H4 (cell line): ENCODE results near the gene MRPL19. TPM values are rescaled to one million over a fixed set of nuclear protein-coding genes. Genes with fewer than 3 reads are reported as not detected.
A peak's percentile ranks its signal among the peaks of the same experiment; 100 is the strongest.

Experiments used
- DNase-seq: peaks from one replicate; pipeline ENCODE4 v3.0.0-alpha.2; 2015; ENCODE audit warnings: low spot score
- total RNA-seq: library from RNA; depleted of rRNA; stranded (reverse); fragments of >200 nt; shearing (Covaris generic); gene quantifications from 2 replicates; pipeline ENCODE4 v1.2.3, GENCODE V29; 2014

The MRPL19 gene
- total RNA-seq, 1 experiment from 2014 or later: 67.9 TPM

- no peak for DNase-seq
Measured at GRCh38 chr2:75616406-75616805, 30.2 kb upstream of the MRPL19 start.

GRCh38 chr2:75616933-75617332 is 29.6 kb upstream of the MRPL19 start:
- DNase-seq: no peak

- DNase-seq: no peak
Measured at GRCh38 chr2:75619956-75620740, 26.4 kb upstream of the MRPL19 start.

- DNase-seq: no peak
Measured at GRCh38 chr2:75621228-75621627, 25.4 kb upstream of the MRPL19 start.

GRCh38 chr2:75622500-75622899 is 24.1 kb upstream of the MRPL19 start:
- no peak for DNase-seq

- no peak for DNase-seq
Measured at GRCh38 chr2:75622929-75623328, 23.7 kb upstream of the MRPL19 start.

GRCh38 chr2:75627902-75628504 is 18.6 kb upstream of the MRPL19 start:
- peak; percentile 80 for DNase-seq

GRCh38 chr2:75632091-75632701 is 14.4 kb upstream of the MRPL19 start:
- no peak for DNase-seq

GRCh38 chr2:75632813-75633212 is 13.8 kb upstream of the MRPL19 start:
- no peak for DNase-seq

GRCh38 chr2:75633620-75634019 is 13.0 kb upstream of the MRPL19 start:
- DNase-seq: no peak

- no peak for DNase-seq
Measured at GRCh38 chr2:75634945-75635344, 11.6 kb upstream of the MRPL19 start.

GRCh38 chr2:75637568-75637967 is 9.0 kb upstream of the MRPL19 start:
- no peak for DNase-seq

- peak; percentile 60 for DNase-seq
Measured at GRCh38 chr2:75640621-75641121, 5.9 kb upstream of the MRPL19 start.

GRCh38 chr2:75641587-75641986 is 5.0 kb upstream of the MRPL19 start:
- DNase-seq: no peak

- DNase-seq: no peak
Measured at GRCh38 chr2:75643980-75644379, 2.6 kb upstream of the MRPL19 start.

- DNase-seq: no peak
Measured at GRCh38 chr2:75645643-75646042, 940 bp upstream of the MRPL19 start.

GRCh38 chr2:75646090-75646582 is 447 bp upstream of the MRPL19 start:
- no peak for DNase-seq

- DNase-seq: no peak
Measured at GRCh38 chr2:75647771-75648170, 1.2 kb downstream of the MRPL19 start.

GRCh38 chr2:75654012-75654411 is 7.4 kb downstream of the MRPL19 start:
- no peak for DNase-seq

- DNase-seq: no peak
Measured at GRCh38 chr2:75655861-75656260, 9.3 kb downstream of the MRPL19 start.

GRCh38 chr2:75656563-75656962 is 10.0 kb downstream of the MRPL19 start:
- DNase-seq: no peak

- DNase-seq: no peak
Measured at GRCh38 chr2:75657798-75658197, 11.2 kb downstream of the MRPL19 start.

- no peak for DNase-seq
Measured at GRCh38 chr2:75666911-75667310, 20.3 kb downstream of the MRPL19 start.
